GM19193 (cell line): ENCODE measurements around the gene SMIM22.

ENCODE experiments used
- POLR2A ChIP-seq: IDR thresholded peaks from 4 replicates; pipeline ENCODE4 v1.6.1; 2011; ENCODE audit not compliant: insufficient read depth, insufficient read length; ENCODE audit errors: extremely low read depth

The SMIM22 gene

DNA sequence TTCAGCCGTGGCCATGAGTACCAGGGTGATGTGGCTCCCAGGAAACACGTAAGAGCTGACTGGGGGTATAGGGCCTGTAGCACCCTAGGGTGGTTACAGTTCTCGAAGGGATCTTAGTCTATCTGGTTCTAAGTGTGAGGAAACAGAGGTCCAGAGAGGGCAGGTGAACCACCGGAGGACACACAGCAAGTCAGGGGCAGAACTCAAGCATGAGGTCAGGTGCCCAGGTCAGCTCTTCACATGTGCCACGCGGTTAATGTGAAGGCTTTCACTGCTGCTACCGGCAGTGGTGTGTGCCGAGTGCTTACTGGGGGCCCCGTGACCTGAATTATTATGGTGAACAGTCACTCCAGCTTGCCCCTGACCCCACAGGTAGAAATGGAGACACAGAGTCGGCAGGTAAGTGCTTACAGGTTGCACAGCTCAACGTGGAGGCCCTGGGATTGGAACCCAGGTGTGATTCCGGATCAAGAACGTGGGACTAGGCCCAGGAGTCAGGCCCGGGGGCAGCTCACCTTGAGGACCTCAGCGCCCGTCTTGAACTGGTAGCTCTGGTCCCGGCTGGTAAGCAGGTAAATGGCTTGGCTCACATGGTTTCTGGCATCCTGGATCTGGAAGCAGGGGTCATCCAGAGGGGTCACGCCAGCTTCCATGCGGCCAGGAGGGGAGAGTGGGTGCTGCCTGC lies 4.1 kb downstream of the SMIM22 start:
- TF ChIP-seq POLR2A: no peak

DNA sequence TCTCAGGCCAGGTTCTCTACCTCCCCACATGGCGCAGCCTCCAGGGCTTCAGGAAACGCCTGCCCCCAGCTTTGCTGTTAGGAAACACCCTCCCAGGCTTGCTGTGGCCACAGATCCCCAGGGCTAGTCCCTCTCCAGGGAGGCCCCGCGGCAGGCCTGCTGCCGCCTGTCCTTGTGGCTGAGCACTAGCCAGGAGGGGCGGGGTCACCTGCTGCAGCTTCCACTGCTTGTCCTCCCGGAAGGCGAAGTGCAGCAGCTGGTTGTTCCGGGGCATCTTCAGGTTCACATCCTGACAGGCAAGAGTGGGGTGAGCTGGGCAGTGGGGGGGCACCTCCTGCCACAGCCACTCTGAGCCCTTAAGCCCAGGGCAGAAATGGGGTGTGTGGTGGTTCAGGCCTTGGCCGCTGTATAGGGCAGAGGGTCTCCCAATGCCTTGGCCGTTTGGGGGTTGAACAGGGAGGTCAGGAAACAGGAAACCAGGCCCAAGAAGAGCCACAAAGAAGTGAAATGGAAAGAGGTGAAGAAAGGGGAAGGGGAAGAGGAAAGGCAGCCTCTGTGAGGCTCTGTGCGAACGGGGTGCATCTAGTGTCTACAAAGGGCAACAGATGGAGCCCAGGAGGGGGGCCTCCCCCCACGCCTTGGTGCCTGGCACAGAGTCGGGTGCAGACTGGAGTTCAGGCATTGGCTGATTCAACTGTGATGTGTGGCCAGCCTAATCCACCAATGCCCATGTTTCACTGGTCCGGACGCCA lies 5.3 kb downstream of the SMIM22 start:
- TF ChIP-seq POLR2A: no peak

DNA sequence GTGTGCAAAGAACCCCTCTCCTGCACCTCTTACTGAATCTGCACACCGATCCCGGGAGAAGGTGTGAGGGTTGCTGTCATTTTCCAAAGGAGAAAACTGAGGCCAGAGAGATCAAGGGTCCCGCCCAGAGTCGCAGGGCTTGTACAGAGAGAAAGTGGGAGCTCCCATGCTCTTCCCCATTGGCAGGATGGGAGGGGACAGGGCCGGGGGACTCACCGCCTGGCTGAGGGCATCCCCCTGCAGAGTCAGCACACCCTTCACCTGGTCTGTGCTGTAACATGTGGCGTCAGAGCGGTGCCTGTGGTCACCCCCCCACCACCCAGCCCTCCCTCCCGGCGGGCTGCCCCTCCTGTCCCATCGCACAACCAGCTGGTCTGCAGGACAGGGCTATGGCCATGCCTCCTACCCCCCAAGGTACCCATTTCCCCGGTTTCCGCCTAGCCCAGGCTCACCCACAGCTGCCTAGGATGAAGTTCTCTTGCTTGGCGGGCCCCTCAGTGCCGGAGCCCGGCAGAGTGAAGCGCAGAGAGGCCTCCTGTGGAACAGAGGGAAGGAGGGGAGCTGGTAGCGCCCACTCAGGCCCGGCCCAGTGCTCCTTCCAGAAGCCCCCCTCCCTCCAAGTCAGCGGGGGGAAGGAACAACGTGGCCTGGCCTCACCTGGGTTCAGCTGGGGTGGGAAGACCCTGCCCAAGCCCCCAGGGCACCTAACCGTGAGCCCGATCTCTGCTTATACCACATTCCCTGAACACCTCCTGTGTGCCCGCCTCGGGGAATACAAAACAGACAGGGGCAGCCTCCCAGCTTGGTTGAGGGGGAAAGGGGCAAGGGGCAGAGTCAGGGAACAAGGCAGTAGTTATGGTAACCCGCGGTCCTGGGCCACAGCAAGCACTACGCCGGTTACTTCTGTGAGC lies 6.1 kb downstream of the SMIM22 start:
- no peak for TF ChIP-seq POLR2A

DNA sequence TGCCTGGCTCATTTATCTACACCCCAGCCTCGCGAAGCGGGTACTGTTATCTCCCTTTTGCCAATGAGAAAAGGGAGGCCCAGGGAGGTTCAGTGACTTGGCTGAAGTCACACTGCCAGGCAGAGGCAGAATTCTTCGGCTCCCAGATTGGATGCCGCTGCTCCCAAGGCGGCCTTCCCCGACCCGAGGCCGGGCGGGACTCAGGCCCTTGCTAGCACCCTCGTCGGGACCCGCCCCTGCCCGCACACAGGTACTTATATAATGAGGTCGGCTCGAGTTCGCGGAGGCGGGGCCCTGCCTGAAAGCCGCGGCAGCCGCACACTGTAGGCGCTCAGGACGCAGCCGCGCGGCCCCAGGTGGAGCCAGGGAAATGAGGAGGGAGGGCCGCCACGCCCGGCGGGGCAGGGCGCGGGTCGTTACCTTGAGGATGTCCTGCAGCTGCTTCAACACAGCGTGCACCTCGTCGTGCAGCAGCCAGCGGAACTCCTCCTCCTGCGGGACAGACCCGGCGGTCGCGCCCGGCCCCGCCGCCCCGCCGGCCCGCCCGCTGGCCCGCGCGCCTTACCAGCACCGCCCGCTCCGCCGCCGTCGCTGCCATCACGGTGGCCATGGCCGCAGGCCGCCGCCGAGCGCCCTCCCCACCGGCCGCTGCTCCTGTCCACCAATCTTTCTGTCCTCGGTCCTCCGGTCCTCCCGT lies 6.9 kb downstream of the SMIM22 start, which contains the start of gene ROGDI:
ROGDI (minus strand) TSS at position 672 of the 697 bp plus-strand sequence; CDS start at position 610, 62 bp downstream.
- no peak for TF ChIP-seq POLR2A

DNA sequence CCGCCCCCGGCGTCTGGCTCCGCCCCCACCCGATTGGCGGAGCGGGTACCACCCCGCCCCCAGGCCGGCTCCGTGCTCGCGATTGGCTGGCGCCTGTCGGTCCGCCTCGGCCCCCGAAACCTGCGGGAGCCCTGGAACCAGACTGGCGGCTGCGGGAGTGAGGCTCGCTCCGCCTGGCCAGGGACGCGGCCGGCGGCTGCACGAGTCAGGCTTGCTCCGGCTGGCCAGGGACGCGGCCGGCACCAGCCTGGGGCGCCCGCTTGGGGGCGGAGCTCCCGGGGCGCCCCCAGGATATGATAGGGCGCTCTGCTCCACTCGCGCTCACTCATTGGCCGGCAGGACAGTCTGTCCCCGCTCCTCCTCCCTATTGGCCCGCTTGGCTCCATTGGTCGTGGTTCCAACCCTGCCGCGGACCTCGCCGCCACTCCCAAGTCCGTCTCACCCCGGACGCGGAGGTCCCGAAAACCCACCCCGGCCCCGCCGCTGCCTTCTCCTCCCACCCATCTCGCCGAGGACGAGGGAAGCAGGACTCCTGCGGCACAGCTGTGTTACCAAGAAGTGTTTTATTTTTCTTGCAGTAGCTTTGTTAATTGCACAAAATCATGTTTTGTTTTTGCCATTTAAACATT lies 7.6 kb downstream of the SMIM22 start:
- TF ChIP-seq POLR2A: no peak

DNA sequence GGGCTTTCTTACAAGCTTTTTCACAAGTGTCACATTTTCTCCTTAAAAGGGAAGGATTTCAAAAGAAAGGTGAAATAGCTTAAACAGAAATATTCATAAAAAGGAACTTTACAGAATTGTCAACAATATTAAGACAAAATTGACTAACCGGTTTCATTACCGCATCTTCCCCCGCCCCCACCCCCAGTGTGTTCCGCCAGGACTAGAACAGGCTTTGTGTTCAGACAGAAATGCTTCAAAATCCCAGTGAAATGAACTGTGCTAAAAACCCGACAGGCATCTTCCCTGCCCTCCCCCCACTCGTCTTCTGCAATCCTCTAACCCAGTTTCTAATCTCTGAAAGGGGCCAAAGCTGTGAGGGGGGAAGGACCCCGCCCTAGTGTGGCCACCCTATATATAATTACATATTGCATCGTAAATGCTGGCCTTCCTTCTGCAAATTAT lies 8.3 kb downstream of the SMIM22 start:
- no peak for TF ChIP-seq POLR2A

DNA sequence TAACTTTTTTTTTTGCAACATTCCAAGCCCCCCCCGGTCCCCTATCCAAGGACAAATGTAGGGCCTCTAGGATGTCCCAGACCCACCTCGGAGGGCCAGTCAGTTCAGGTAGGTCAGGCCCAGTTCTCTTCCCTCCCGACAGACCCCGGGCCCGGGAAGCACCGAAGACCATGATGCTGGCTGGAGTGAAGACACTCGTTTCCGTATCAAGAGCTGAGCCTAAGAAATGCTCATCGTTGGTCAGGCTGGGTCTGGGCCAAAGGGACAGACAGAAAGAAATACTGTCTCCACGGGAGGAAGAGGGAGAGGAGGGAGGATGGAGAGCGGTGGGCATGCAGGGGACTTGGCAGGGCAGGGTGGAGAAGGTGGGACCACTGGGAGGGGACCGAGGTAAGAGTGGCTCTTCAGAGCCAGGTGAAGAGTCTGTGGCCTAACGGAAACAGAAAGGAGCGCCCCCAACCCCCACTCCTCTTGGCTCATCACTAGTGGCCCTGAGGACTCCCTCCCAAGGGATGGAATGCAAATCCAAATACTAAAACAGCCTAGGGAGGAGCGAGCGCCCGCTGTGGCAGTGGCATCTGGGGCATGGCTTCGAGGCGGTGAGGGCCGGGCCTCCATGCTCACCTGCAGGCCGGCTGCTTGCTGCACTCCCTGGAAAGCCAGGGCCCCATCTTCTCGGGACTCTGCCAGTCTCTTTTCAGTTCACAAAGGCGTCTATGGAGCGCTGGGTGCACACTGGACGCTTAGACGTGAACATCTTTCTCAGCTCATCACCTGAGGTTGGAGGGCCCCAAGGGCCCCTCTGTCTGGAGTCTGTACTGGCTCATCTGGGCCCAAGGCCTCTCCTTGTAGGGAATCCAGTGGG lies 9.0 kb downstream of the SMIM22 start:
- TF ChIP-seq POLR2A: no peak

DNA sequence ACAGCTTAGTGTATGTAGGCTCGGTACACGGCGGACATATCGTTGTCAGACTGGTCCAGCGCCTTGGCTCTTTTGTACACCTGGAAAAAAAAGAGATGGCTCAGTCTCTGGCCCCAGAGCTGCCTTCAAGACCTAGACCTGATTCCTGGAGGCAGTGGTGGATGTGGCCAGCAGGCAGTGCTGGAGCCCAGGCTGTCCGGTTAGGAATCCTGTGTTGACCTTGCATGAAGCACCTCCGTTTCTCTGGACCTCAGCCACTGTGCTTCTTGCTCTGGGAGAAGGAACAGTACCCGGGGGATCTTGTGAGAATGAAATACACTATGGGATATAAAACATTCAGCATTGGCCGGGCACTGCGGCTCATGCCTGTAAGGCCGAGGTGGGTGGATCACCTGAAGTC lies 10.1 kb downstream of the SMIM22 start:
- no peak for TF ChIP-seq POLR2A

DNA sequence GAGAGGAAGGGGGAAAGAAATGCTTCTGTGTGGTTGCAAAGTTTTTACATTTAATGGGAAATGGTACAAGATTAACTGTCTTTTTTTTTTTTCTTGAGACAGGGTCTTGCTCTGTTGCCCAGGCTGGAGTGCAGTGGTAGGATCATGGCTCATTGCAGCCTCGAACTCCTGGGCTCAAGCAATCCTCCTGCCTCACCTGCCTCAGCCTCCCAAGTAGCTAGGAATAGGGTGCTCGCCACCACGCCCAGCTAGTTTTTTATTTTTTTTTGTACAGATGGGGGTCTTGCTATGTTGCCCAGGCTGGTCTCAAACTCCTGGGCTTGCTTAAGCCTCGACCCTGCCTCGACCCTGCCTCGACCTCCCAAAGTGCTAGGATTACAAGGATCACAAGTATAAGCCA lies 11.1 kb downstream of the SMIM22 start:
- TF ChIP-seq POLR2A: no peak

DNA sequence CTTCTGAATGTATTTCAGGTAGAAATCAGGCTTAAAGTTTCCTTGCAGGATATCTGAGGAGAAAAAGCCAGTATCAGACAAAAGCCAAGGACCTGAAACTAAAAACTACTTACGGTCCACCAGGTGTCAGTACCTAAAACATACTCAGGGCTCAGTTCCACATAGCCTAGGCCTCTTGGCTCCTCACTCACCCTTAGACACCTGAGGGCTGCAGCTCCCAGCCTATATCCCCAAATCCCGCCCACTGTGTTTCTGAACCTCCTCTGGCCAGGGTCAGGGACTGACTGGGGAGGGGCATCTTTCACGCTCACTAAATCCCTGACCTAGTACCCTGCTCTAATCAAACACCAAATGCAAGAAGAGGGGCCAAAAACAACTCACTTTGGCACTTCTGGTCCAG lies 16.1 kb downstream of the SMIM22 start:
- no peak for TF ChIP-seq POLR2A

DNA sequence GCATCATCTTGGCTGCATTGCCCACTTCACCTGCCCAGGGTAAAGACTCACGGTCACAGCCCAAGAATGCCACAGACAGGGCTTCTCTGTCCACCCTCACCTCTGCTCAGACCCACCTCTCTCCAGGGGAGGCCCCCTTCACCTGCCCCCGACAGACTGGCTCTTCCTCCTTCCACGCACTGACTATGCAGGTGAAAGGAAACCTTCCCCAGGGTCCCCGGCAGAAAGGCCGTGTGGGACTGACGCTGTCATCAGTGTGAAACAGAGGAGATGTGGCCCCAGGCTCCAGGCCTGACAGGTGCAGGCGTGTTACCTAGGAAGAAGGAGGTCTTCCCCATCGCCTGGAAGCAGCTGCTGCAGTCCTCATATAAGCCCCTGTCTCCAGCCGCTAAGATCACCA lies 16.6 kb downstream of the SMIM22 start:
- TF ChIP-seq POLR2A: no peak

DNA sequence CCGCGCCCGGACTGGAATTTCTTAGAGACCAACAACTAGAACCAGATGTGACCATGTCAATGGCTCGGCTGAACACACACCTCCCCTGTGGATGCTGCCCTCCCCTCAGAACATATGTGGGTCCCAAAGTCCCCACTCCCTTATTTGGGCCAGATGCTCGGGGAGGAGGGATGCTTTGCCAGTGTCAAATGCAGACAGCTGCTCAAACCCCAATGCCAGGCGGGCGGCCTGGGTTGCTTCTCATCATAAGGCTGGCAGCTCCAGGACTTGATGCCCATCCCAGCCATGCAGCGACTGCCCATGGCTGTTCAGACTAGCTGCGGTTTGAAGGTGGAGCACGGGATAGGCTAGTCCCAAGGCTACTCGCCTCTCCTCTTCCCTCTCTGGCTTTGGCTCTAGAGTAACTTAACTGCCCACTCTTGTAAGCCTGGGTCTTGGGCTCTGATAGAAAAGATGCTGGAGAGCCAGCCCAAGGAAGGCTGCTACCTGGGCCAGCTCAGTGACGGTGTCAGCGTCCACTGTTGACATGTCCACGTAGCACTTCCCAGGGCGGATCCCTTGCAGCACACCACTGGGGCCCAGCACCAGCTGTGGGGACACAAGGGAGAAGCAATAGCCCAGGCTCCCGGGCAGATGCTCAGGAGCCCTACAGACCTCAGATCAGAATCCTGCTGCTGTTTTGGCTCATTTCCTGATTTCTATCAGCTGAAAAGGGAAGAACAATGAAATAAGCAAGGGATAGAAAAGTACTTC lies 18.3 kb downstream of the SMIM22 start:
- no peak for TF ChIP-seq POLR2A

DNA sequence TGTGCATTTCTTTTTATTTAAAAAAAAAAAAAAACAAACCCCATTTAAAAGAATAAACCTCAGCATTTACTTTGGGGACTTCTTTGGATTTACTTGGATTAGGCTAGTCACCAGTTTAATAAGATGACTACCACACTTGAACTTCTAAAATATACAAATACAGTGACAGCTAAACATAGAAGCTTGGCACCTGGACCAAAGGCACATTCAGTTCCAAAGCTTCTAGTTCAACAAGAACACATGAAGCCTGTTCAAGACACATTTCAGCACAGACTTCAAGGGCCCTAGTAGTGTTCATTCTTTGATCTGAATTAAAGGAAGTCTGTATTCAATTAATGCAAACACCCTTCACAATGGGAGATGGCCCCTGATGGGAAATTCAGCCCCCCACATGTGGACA lies 18.9 kb downstream of the SMIM22 start:
- no peak for TF ChIP-seq POLR2A
